Midbrain (tissue), 1 donor: ENCODE measurements around the gene PROB1.

ENCODE experiments used
- DNase-seq: peaks from one replicate; lab custom pipeline; 2025; lab: John Stamatoyannopoulos, UW

PROB1 gene

DNA sequence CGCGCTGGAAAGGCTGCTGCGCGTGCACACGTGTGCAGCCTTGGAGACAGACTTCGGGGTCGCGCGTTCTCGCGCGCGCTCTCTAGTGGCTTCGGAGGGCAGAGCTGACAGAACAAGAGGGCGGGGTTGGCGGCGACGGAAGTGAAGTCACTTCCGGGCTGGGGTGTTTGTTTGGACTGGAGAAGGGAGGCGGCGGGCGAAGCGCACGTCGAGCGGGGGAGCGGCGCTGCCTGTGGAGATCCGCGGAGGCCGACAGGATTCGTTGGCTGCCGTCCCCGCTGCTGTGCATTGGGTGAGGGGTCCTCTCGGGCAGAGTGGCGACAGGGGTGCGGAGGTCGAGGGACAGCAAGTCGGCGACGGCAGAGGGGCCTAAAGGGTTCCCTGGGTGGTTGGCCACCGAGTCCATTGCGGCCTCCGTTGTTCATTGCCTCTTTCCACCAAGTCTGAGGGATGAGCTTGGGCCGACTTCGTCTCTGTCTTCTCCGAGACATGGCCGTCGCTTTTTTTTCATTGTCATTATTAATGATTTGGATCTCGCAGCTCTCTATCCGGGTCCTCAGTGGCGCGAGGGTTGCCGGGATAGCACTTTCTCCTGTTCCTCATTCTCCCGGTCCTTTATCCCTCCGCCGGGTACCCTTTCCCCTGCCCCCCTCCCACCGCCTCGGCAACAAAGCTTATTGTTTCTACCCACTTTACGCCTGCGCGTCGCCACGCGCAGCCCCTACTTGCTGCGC, 53.0 kb downstream of the PROB1 start, which contains the start of gene PAIP2:
Gene PAIP2 (plus strand): TSS at position 166 of the 734 bp plus-strand sequence. CDS start 21,931 bp downstream, outside the sequence.
- DNase-seq, result peak; percentile 95

DNA sequence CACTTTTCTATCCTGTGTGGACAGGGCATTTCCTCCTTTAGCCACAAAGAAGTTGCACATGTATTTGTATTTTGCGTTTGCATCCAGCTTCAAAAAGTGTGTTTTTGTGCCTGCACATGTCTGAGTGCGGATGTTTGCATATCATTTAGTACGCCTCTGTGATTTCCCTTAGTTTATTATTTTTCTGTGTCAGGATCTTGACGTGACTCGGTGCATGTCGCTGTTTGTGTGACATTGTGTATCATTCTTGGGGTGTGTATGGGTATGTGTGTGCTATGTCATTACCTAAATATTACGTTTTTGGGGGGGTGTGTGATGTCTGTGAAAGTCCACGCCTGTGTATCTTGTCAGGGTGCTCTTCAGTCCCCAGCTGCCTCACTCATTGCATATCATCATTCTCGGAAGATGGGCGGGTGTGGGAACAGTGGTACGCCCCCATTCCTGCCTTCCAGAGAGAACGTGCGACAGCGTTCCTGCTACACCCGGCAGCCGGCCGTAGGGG, 53.7 kb downstream of the PROB1 start:
- no peak for DNase-seq
